ENCODE results near the gene RAPGEF1. TPM values are rescaled to one million over a fixed set of nuclear protein-coding genes. Genes with fewer than 3 reads are reported as not detected.

The RAPGEF1 gene
- total RNA-seq, 1 experiment from 2014 or later, result 6.1 TPM

DNA sequence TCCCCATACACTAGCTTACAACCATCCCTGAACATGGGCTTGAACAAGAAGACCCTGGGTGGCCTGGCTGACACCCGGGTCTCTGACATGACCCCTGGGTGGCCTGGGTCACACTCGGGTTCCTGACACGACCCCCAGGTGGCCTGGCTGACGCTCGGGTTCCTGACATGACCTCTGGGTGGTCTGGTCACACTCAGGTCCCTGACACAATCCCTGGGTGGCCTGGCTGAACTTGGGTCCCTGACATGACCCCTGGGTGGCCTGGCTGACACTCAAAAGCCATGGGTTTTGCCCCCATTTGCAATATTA, 156.6 kb downstream of the RAPGEF1 start:
- Histone ChIP-seq H3K36me3 (ENCODE audit: insufficient read depth, low read length) (no peaks in the 10 kb centered on the region), H2AFZ (ENCODE audit: low read length) (no peak overlapping the region), H3K9me2 (replicated peaks; ENCODE audit: insufficient read depth, low read length) (no peaks in the 10 kb centered on the region), H3K9me3 (ENCODE audit: low read length) (no peaks in the 10 kb centered on the region), H3K27ac (ENCODE audit: low read length) (no peak overlapping the region), H3K4me3 (ENCODE audit: low read length) (no peak overlapping the region), H3K79me2 (ENCODE audit: low read length) (no peaks in the 10 kb centered on the region), H3K4me1 (ENCODE audit: low read length) (no peaks in the 10 kb centered on the region), H3K9ac (ENCODE audit: low read length) (no peak overlapping the region), H4K20me1 (ENCODE audit: insufficient read depth, low read depth, low read length) (no peaks in the 10 kb centered on the region), H3K4me2 (ENCODE audit: low read depth, low read length, poor library complexity, severe bottlenecking) (no peak overlapping the region), H3K27me3 (ENCODE audit: low read length) (no peaks in the 10 kb centered on the region)
- no peak for DNase-seq

GRCh38 chr9:131582466-131583336, 157.2 kb downstream of the RAPGEF1 start:
- Histone ChIP-seq H3K9ac (ENCODE audit: low read length) (no peak overlapping the region), H3K9me3 (ENCODE audit: low read length) (no peaks in the 10 kb centered on the region), H3K4me3 (ENCODE audit: low read length) (no peak overlapping the region), H3K4me1 (ENCODE audit: low read length) (no peaks in the 10 kb centered on the region), H2AFZ (ENCODE audit: low read length) (no peak overlapping the region), H3K36me3 (ENCODE audit: insufficient read depth, low read length) (no peaks in the 10 kb centered on the region), H3K79me2 (ENCODE audit: low read length) (no peaks in the 10 kb centered on the region), H4K20me1 (ENCODE audit: insufficient read depth, low read depth, low read length) (no peaks in the 10 kb centered on the region), H3K27me3 (ENCODE audit: low read length) (no peaks in the 10 kb centered on the region), H3K9me2 (replicated peaks; ENCODE audit: insufficient read depth, low read length) (no peaks in the 10 kb centered on the region), H3K4me2 (ENCODE audit: low read depth, low read length, poor library complexity, severe bottlenecking) (no peak overlapping the region), H3K27ac (ENCODE audit: low read length) (no peak overlapping the region)
- no peak for DNase-seq

DNA sequence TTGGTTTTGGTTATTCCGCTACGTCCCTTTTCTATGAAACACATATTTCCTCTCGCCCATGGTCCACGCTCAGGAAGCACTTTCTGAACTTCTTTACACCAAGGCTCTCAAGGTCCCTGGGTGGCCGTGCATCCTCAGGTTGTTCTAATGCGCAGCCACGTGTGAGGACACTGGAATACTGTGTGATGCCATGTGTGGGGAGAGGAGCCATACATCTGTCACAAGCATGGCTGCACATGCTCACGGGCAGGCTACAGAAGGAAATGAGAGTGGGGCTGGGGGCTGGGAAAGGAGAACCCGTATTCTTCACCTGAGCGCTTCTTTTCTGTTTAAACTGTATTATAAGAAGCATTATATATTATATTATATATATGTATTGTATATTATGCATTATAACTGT, 157.8 kb downstream of the RAPGEF1 start:
- Histone ChIP-seq H3K9me3 (ENCODE audit: low read length) (no peaks in the 10 kb centered on the region), H3K4me3 (ENCODE audit: low read length) (no peak overlapping the region), H4K20me1 (ENCODE audit: insufficient read depth, low read depth, low read length) (no peaks in the 10 kb centered on the region), H3K9me2 (replicated peaks; ENCODE audit: insufficient read depth, low read length) (no peaks in the 10 kb centered on the region), H3K9ac (ENCODE audit: low read length) (no peak overlapping the region), H3K27ac (ENCODE audit: low read length) (no peak overlapping the region), H3K27me3 (ENCODE audit: low read length) (no peaks in the 10 kb centered on the region), H3K4me1 (ENCODE audit: low read length) (no peaks in the 10 kb centered on the region), H2AFZ (ENCODE audit: low read length) (no peak overlapping the region), H3K36me3 (ENCODE audit: insufficient read depth, low read length) (no peaks in the 10 kb centered on the region), H3K4me2 (ENCODE audit: low read depth, low read length, poor library complexity, severe bottlenecking) (no peak overlapping the region), H3K79me2 (ENCODE audit: low read length) (no peaks in the 10 kb centered on the region)
- DNase-seq, result no peak

DNA sequence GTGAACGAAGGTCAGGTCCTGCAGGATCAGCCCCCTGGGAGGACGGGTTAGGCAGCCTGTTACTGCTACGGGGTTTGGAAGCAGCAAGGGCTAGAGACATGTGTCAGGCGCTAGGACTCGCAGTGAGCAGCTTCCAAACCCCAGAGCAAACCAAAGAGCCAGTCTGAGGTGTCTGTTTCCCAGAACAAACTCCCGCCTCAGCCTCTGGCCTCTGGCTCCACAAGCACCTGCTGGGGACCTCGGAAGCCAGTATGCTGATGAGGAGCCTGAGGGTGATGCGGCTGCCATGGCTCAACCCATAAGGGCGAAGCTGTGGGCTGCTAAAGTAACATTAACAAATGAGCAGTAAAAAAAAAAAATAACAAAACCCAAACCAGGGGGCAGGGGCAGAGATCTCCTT, 159.5 kb downstream of the RAPGEF1 start:
- Histone ChIP-seq H3K27ac (ENCODE audit: low read length) (no peak overlapping the region), H3K27me3 (ENCODE audit: low read length) (no peaks in the 10 kb centered on the region), H3K36me3 (ENCODE audit: insufficient read depth, low read length) (no peaks in the 10 kb centered on the region), H3K79me2 (ENCODE audit: low read length) (no peaks in the 10 kb centered on the region), H3K4me1 (ENCODE audit: low read length) (no peaks in the 10 kb centered on the region), H2AFZ (ENCODE audit: low read length) (no peak overlapping the region), H3K4me3 (ENCODE audit: low read length) (no peak overlapping the region), H3K9me2 (replicated peaks; ENCODE audit: insufficient read depth, low read length) (no peaks in the 10 kb centered on the region), H4K20me1 (ENCODE audit: insufficient read depth, low read depth, low read length) (no peaks in the 10 kb centered on the region), H3K9me3 (ENCODE audit: low read length) (no peaks in the 10 kb centered on the region), H3K9ac (ENCODE audit: low read length) (no peak overlapping the region), H3K4me2 (ENCODE audit: low read depth, low read length, poor library complexity, severe bottlenecking) (no peak overlapping the region)
- no peak for DNase-seq

DNA sequence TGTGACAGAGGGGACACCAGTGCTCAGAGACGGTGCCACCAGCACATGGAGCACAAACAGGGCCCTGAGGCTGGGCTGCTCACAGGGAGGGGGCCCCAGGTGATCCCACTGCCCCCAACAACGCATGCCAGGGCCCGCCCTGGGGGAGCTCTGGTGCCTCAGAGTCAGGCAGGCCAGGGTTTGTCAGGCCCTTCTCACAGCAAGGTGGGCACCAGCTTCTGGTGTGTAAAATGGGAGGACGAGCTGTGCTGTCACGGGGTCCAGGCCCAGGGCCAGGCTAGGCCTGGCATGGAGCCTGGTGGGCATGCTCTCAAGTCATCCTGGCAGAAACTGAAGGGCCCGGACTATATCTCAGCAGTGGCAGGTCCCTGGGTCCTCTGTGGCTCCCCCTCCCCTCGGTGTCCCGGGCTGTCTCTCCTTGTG, 160.1 kb downstream of the RAPGEF1 start:
- H2AFZ ChIP-seq (ENCODE audit: low read length), result no peak overlapping the region
- no peak overlapping the region for H3K4me2 ChIP-seq (ENCODE audit: low read depth, low read length, poor library complexity, severe bottlenecking)
- H3K27me3 ChIP-seq (ENCODE audit: low read length), result no peaks in the 10 kb centered on the region
- H3K9ac ChIP-seq (ENCODE audit: low read length), result no peak overlapping the region
- H3K9me3 ChIP-seq (ENCODE audit: low read length), result no peaks in the 10 kb centered on the region
- H3K4me1 ChIP-seq (ENCODE audit: low read length), result no peaks in the 10 kb centered on the region
- no peak for DNase-seq
- H3K4me3 ChIP-seq (ENCODE audit: low read length), result no peak overlapping the region
- no peak overlapping the region for H3K27ac ChIP-seq (ENCODE audit: low read length)
- H4K20me1 ChIP-seq (ENCODE audit: insufficient read depth, low read depth, low read length), result no peaks in the 10 kb centered on the region
- no peaks in the 10 kb centered on the region for H3K79me2 ChIP-seq (ENCODE audit: low read length)
- H3K9me2 ChIP-seq (replicated peaks; ENCODE audit: insufficient read depth, low read length), result no peaks in the 10 kb centered on the region
- no peaks in the 10 kb centered on the region for H3K36me3 ChIP-seq (ENCODE audit: insufficient read depth, low read length)

DNA sequence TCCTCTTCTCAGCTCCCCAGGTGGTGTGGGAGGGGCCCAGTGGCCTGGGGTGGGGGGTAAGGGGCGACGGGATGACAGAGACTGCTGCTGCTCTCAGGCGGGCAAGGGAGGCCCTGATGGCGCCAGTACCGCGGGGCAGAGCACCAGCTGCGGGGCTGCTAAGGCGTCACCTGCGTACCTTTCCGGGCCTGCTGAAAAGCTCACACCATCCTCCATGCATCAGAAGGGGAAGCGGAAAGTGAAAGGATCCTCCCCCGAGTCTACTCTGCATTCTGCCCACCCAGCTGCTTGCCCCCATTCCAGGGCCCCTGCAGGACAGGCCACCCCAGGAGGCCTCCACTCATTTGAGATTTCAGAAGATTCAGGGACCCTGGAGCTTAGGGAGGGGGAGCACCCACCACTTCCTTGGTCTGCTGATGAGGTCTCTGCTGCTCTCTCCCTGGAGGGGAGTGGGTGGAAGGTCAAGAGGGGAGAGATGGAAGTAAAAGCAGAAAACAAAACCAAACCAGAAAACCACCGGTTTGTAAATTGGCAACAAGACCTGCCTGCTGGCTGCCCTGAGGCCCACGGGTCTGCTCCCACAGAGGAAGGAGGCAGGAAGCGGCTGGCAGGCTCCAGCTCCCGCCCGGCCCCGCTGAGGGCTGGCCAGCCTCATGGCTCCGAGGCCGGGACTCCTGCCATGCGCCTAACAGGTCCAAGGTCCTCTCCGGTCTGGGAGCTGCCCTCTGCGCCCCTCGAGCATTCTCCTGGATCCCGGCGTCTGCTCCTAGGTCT, 161.0 kb downstream of the RAPGEF1 start:
- Histone ChIP-seq H3K9ac (ENCODE audit: low read length) (no peak overlapping the region), H3K4me1 (ENCODE audit: low read length) (no peaks in the 10 kb centered on the region), H3K36me3 (ENCODE audit: insufficient read depth, low read length) (no peaks in the 10 kb centered on the region), H3K79me2 (ENCODE audit: low read length) (no peaks in the 10 kb centered on the region), H3K4me3 (ENCODE audit: low read length) (no peak overlapping the region), H3K27me3 (ENCODE audit: low read length) (no peaks in the 10 kb centered on the region), H2AFZ (ENCODE audit: low read length) (no peak overlapping the region), H3K9me2 (replicated peaks; ENCODE audit: insufficient read depth, low read length) (no peaks in the 10 kb centered on the region), H3K27ac (ENCODE audit: low read length) (no peak overlapping the region), H3K9me3 (ENCODE audit: low read length) (no peaks in the 10 kb centered on the region), H3K4me2 (ENCODE audit: low read depth, low read length, poor library complexity, severe bottlenecking) (no peak overlapping the region), H4K20me1 (ENCODE audit: insufficient read depth, low read depth, low read length) (no peaks in the 10 kb centered on the region)
- DNase-seq, result no peak

DNA sequence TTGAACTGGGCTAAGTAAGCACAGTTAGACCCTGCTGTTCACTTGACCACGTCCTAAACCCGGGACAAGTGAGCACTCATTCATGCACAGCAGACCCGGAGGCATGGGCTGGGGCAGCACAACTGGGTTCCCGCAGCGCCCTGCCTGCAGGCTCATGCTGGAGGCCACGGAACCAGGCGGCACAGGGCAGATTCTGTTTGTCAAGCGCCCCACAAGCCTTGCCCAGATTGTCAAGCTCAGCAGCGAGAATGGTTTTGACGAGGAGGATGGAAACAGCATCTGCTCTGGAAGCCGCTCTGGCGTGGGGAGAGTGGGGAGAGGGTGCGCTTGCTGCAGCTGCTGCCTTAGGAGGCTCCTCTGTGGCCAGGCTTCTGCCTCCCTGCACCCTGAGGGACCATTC, 161.9 kb downstream of the RAPGEF1 start:
- H3K27me3 ChIP-seq (ENCODE audit: low read length), result no peaks in the 10 kb centered on the region
- no peaks in the 10 kb centered on the region for H3K4me1 ChIP-seq (ENCODE audit: low read length)
- H3K9me2 ChIP-seq (replicated peaks; ENCODE audit: insufficient read depth, low read length), result no peaks in the 10 kb centered on the region
- H3K4me3 ChIP-seq (ENCODE audit: low read length), result no peak overlapping the region
- no peaks in the 10 kb centered on the region for H4K20me1 ChIP-seq (ENCODE audit: insufficient read depth, low read depth, low read length)
- no peak for DNase-seq
- no peak overlapping the region for H2AFZ ChIP-seq (ENCODE audit: low read length)
- H3K27ac ChIP-seq (ENCODE audit: low read length), result no peak overlapping the region
- H3K9me3 ChIP-seq (ENCODE audit: low read length), result no peaks in the 10 kb centered on the region
- H3K36me3 ChIP-seq (ENCODE audit: insufficient read depth, low read length), result no peaks in the 10 kb centered on the region
- H3K9ac ChIP-seq (ENCODE audit: low read length), result no peak overlapping the region
- H3K79me2 ChIP-seq (ENCODE audit: low read length), result no peaks in the 10 kb centered on the region
- no peak overlapping the region for H3K4me2 ChIP-seq (ENCODE audit: low read depth, low read length, poor library complexity, severe bottlenecking)

- Histone ChIP-seq H3K9me2 (replicated peaks; ENCODE audit: insufficient read depth, low read length) (no peaks in the 10 kb centered on the region), H3K27me3 (ENCODE audit: low read length) (no peaks in the 10 kb centered on the region), H3K4me1 (ENCODE audit: low read length) (no peaks in the 10 kb centered on the region), H3K79me2 (ENCODE audit: low read length) (no peaks in the 10 kb centered on the region), H3K9me3 (ENCODE audit: low read length) (no peaks in the 10 kb centered on the region), H3K27ac (ENCODE audit: low read length) (no peak overlapping the region), H3K4me2 (ENCODE audit: low read depth, low read length, poor library complexity, severe bottlenecking) (no peak overlapping the region), H3K4me3 (ENCODE audit: low read length) (no peak overlapping the region), H2AFZ (ENCODE audit: low read length) (no peak overlapping the region), H3K36me3 (ENCODE audit: insufficient read depth, low read length) (no peaks in the 10 kb centered on the region), H4K20me1 (ENCODE audit: insufficient read depth, low read depth, low read length) (no peaks in the 10 kb centered on the region), H3K9ac (ENCODE audit: low read length) (no peak overlapping the region)
- no peak for DNase-seq
These were observed 162.6 kb downstream of the RAPGEF1 start for GRCh38 chr9:131577005-131578000.
